Measurements from ENCODE around the gene COX17.

COX17 gene

GRCh38 chr3:119645813-119646212 is 31.4 kb downstream of the COX17 start:
- in situ Hi-C loops (cut with MboI; ENCODE audit: low sequenced_read_pairs), result no loop called here
- no peaks in the 10 kb centered on the region for H3K4me1 ChIP-seq
- no peaks in the 10 kb centered on the region for H3K27me3 ChIP-seq (ENCODE audit: low read depth)
- no peak for DNase-seq (ENCODE audit: low spot score in 2 of 2)
- no peaks in the 10 kb centered on the region for H3K36me3 ChIP-seq (replicated peaks)
- H3K9me3 ChIP-seq, result no peaks in the 10 kb centered on the region
- no peak overlapping the region for H3K4me3 ChIP-seq

GRCh38 chr3:119644481-119644880 is 32.7 kb downstream of the COX17 start:
- DNase-seq (ENCODE audit: low spot score in 2 of 2), result no peak
- no peaks in the 10 kb centered on the region for H3K36me3 ChIP-seq (replicated peaks)
- no peaks in the 10 kb centered on the region for H3K4me1 ChIP-seq
- no peaks in the 10 kb centered on the region for H3K27me3 ChIP-seq (ENCODE audit: low read depth)
- H3K4me3 ChIP-seq, result no peak overlapping the region
- in situ Hi-C loops (cut with MboI; ENCODE audit: low sequenced_read_pairs), result no loop called here
- H3K9me3 ChIP-seq, result no peaks in the 10 kb centered on the region

- peaks cover 8% of the 10 kb centered on the region for H3K4me1 ChIP-seq
- H3K36me3 ChIP-seq (replicated peaks), result no peaks in the 10 kb centered on the region
- in situ Hi-C loops (cut with MboI; ENCODE audit: low sequenced_read_pairs), result no loop called here
- no peaks in the 10 kb centered on the region for H3K27me3 ChIP-seq (ENCODE audit: low read depth)
- H3K9me3 ChIP-seq, result no peaks in the 10 kb centered on the region
- H3K4me3 ChIP-seq, result no peak overlapping the region
- no peak for DNase-seq (ENCODE audit: low spot score in 2 of 2)
These were observed 33.7 kb downstream of the COX17 start for GRCh38 chr3:119643528-119643927.

GRCh38 chr3:119642746-119643473 is 34.3 kb downstream of the COX17 start:
- no peaks in the 10 kb centered on the region for H3K36me3 ChIP-seq (replicated peaks)
- DNase-seq (ENCODE audit: low spot score in 2 of 2), result no peak
- in situ Hi-C loops (cut with MboI; ENCODE audit: low sequenced_read_pairs), result no loop called here
- no peaks in the 10 kb centered on the region for H3K9me3 ChIP-seq
- H3K4me1 ChIP-seq, result peaks cover 14% of the 10 kb centered on the region
- no peaks in the 10 kb centered on the region for H3K27me3 ChIP-seq (ENCODE audit: low read depth)
- no peak overlapping the region for H3K4me3 ChIP-seq

GRCh38 chr3:119641416-119641815 is 35.8 kb downstream of the COX17 start:
- in situ Hi-C loops (cut with MboI; ENCODE audit: low sequenced_read_pairs), result no loop called here
- Histone ChIP-seq H3K4me3 (no peak overlapping the region), H3K4me1 (peaks cover 27% of the 10 kb centered on the region), H3K9me3 (no peaks in the 10 kb centered on the region), H3K36me3 (replicated peaks) (no peaks in the 10 kb centered on the region), H3K27me3 (ENCODE audit: low read depth) (no peaks in the 10 kb centered on the region)
- no peak for DNase-seq (ENCODE audit: low spot score in 2 of 2)

- no peaks in the 10 kb centered on the region for H3K27me3 ChIP-seq (ENCODE audit: low read depth)
- no peak overlapping the region for H3K4me3 ChIP-seq
- peaks cover 27% of the 10 kb centered on the region for H3K4me1 ChIP-seq
- H3K9me3 ChIP-seq, result no peaks in the 10 kb centered on the region
- no peak for DNase-seq (ENCODE audit: low spot score in 2 of 2)
- in situ Hi-C loops (cut with MboI; ENCODE audit: low sequenced_read_pairs), result no loop called here
- no peaks in the 10 kb centered on the region for H3K36me3 ChIP-seq (replicated peaks)
These were observed 37.5 kb downstream of the COX17 start for GRCh38 chr3:119639494-119640350.

GRCh38 chr3:119637679-119638477 is 39.3 kb downstream of the COX17 start:
- H3K4me1 ChIP-seq, result peaks cover 27% of the 10 kb centered on the region
- H3K36me3 ChIP-seq (replicated peaks), result no peaks in the 10 kb centered on the region
- H3K4me3 ChIP-seq, result no peak overlapping the region
- no peak for DNase-seq (ENCODE audit: low spot score in 2 of 2)
- H3K9me3 ChIP-seq, result no peaks in the 10 kb centered on the region
- H3K27me3 ChIP-seq (ENCODE audit: low read depth), result no peaks in the 10 kb centered on the region
- in situ Hi-C loops (cut with MboI; ENCODE audit: low sequenced_read_pairs), result no loop called here

GRCh38 chr3:119636891-119637611 is 40.2 kb downstream of the COX17 start:
- Histone ChIP-seq H3K9me3 (no peaks in the 10 kb centered on the region), H3K27me3 (ENCODE audit: low read depth) (no peaks in the 10 kb centered on the region), H3K36me3 (replicated peaks) (no peaks in the 10 kb centered on the region), H3K4me1 (peaks cover 27% of the 10 kb centered on the region), H3K4me3 (no peak overlapping the region)
- in situ Hi-C loops (cut with MboI; ENCODE audit: low sequenced_read_pairs), result no loop called here
- peak in 1 of 2 experiments; percentile 47 for DNase-seq (ENCODE audit: low spot score in 2 of 2)

GRCh38 chr3:119636249-119636648 is 41.0 kb downstream of the COX17 start:
- no peak overlapping the region for H3K4me3 ChIP-seq
- no peaks in the 10 kb centered on the region for H3K36me3 ChIP-seq (replicated peaks)
- in situ Hi-C loops (cut with MboI; ENCODE audit: low sequenced_read_pairs), result no loop called here
- DNase-seq (ENCODE audit: low spot score in 2 of 2), result no peak
- H3K4me1 ChIP-seq, result peaks cover 27% of the 10 kb centered on the region
- H3K9me3 ChIP-seq, result no peaks in the 10 kb centered on the region
- no peaks in the 10 kb centered on the region for H3K27me3 ChIP-seq (ENCODE audit: low read depth)

GRCh38 chr3:119635719-119636118 is 41.5 kb downstream of the COX17 start:
- no peak for DNase-seq (ENCODE audit: low spot score in 2 of 2)
- H3K36me3 ChIP-seq (replicated peaks), result no peaks in the 10 kb centered on the region
- H3K4me3 ChIP-seq, result no peak overlapping the region
- in situ Hi-C loops (cut with MboI; ENCODE audit: low sequenced_read_pairs), result no loop called here
- H3K9me3 ChIP-seq, result no peaks in the 10 kb centered on the region
- peaks cover 27% of the 10 kb centered on the region for H3K4me1 ChIP-seq
- no peaks in the 10 kb centered on the region for H3K27me3 ChIP-seq (ENCODE audit: low read depth)

- H3K4me3 ChIP-seq, result no peak overlapping the region
- in situ Hi-C loops (cut with MboI; ENCODE audit: low sequenced_read_pairs), result no loop called here
- H3K36me3 ChIP-seq (replicated peaks), result no peaks in the 10 kb centered on the region
- no peaks in the 10 kb centered on the region for H3K27me3 ChIP-seq (ENCODE audit: low read depth)
- DNase-seq (ENCODE audit: low spot score in 2 of 2), result no peak
- peaks cover 12% of the 10 kb centered on the region for H3K4me1 ChIP-seq
- no peaks in the 10 kb centered on the region for H3K9me3 ChIP-seq
These were observed 44.4 kb downstream of the COX17 start for GRCh38 chr3:119632829-119633228.

GRCh38 chr3:119632216-119632615 is 45.0 kb downstream of the COX17 start:
- Histone ChIP-seq H3K4me3 (no peak overlapping the region), H3K36me3 (replicated peaks) (no peaks in the 10 kb centered on the region), H3K27me3 (ENCODE audit: low read depth) (no peaks in the 10 kb centered on the region), H3K9me3 (no peaks in the 10 kb centered on the region), H3K4me1 (peaks cover 6% of the 10 kb centered on the region)
- no peak for DNase-seq (ENCODE audit: low spot score in 2 of 2)
- in situ Hi-C loops (cut with MboI; ENCODE audit: low sequenced_read_pairs), result no loop called here

- peaks cover under 1% of the 10 kb centered on the region; the same call in 1 of the 2 replicates for H3K4me1 ChIP-seq
- no peaks in the 10 kb centered on the region for H3K36me3 ChIP-seq (replicated peaks)
- no peaks in the 10 kb centered on the region for H3K9me3 ChIP-seq
- DNase-seq (ENCODE audit: low spot score in 2 of 2), result no peak
- no peak overlapping the region for H3K4me3 ChIP-seq
- in situ Hi-C loops (cut with MboI; ENCODE audit: low sequenced_read_pairs), result no loop called here
- H3K27me3 ChIP-seq (ENCODE audit: low read depth), result no peaks in the 10 kb centered on the region
These were observed 45.7 kb downstream of the COX17 start for GRCh38 chr3:119631516-119631915.

Measured in HAP-1 (cell line).